22Rv1 (cell line): ENCODE data around the gene CDK14.
"Not testable (repeated sequence)": the region's sequence is repeated elsewhere in the genome, so short reads cannot be mapped to it uniquely, and the experiment has no call there.

Source experiments
- H3K27ac ChIP-seq: fragments of 450-650 bp; 2 replicates; pipeline ENCODE4 v1.5.1; 2017
- ZFX ChIP-seq: fragments of 450-650 bp; IDR thresholded peaks from 2 replicates; pipeline ENCODE4 v1.6.1; 2017; ENCODE audit warnings: antibody characterized with exemption, borderline replicate concordance
- TF ChIP-seq, protein P1 (sequence below): fragments of 450-650 bp; IDR thresholded peaks from 2 replicates; pipeline ENCODE4 v1.5.1; 2017; ENCODE audit warnings: mild to moderate bottlenecking

Gene CDK14

DNA sequence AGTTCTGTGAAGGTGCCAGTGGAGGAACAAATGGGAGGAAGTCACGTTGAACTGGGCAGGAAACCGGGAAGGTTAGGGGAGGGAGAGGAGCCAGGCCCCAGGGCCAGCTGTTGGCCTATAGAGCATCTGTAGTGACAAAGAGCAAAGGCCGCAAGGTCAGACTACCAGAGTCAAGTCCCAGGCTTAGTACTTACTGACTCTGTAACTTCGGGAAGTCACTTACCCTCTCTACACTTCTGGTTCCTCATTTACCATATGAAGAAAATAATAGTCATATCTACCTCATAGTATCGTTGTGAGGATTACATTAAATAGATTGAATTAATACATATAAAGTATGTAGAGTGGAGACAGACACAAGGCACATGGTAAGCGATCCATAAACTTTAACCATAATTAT is 566.3 kb downstream of the CDK14 start:
- TF ChIP-seq, protein P1, sequence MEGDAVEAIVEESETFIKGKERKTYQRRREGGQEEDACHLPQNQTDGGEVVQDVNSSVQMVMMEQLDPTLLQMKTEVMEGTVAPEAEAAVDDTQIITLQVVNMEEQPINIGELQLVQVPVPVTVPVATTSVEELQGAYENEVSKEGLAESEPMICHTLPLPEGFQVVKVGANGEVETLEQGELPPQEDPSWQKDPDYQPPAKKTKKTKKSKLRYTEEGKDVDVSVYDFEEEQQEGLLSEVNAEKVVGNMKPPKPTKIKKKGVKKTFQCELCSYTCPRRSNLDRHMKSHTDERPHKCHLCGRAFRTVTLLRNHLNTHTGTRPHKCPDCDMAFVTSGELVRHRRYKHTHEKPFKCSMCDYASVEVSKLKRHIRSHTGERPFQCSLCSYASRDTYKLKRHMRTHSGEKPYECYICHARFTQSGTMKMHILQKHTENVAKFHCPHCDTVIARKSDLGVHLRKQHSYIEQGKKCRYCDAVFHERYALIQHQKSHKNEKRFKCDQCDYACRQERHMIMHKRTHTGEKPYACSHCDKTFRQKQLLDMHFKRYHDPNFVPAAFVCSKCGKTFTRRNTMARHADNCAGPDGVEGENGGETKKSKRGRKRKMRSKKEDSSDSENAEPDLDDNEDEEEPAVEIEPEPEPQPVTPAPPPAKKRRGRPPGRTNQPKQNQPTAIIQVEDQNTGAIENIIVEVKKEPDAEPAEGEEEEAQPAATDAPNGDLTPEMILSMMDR, result no peak
- no peak for TF ChIP-seq ZFX

DNA sequence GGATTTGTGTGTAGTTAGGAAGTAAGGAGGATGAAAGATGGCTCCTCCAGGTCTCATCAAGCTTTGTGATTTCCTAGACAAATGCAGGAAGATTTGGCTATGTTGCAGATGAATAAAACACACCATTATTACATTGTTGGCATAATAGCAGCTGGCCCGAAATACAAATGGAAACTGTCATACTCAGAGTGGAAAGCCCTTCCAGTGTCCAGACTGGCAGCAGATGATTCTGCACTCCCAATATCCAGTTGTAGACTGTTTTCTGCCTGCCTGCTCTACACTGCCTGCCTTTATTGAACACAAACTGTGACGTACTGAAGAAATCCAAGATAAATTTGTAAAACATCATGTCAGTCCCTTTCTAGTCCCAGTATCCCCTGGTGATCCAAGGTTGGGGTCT is 568.4 kb downstream of the CDK14 start:
- TF ChIP-seq, protein P1, result no peak
- no peak for TF ChIP-seq ZFX

More for the DNA sequence above, 566.3 kb downstream of the CDK14 start:
- H3K27ac ChIP-seq, result no peak overlapping the region

GRCh38 chr7:91165006-91165845 is 569.1 kb downstream of the CDK14 start:
- TF ChIP-seq, protein P1, result no peak
- no peak for TF ChIP-seq ZFX
- no peak overlapping the region for H3K27ac ChIP-seq

More for the DNA sequence above, 568.4 kb downstream of the CDK14 start:
- no peak overlapping the region for H3K27ac ChIP-seq

GRCh38 chr7:91165846-91166230 is 569.7 kb downstream of the CDK14 start:
- H3K27ac ChIP-seq, result no peak overlapping the region
- TF ChIP-seq, protein P1, result no peak
- no peak for TF ChIP-seq ZFX

DNA sequence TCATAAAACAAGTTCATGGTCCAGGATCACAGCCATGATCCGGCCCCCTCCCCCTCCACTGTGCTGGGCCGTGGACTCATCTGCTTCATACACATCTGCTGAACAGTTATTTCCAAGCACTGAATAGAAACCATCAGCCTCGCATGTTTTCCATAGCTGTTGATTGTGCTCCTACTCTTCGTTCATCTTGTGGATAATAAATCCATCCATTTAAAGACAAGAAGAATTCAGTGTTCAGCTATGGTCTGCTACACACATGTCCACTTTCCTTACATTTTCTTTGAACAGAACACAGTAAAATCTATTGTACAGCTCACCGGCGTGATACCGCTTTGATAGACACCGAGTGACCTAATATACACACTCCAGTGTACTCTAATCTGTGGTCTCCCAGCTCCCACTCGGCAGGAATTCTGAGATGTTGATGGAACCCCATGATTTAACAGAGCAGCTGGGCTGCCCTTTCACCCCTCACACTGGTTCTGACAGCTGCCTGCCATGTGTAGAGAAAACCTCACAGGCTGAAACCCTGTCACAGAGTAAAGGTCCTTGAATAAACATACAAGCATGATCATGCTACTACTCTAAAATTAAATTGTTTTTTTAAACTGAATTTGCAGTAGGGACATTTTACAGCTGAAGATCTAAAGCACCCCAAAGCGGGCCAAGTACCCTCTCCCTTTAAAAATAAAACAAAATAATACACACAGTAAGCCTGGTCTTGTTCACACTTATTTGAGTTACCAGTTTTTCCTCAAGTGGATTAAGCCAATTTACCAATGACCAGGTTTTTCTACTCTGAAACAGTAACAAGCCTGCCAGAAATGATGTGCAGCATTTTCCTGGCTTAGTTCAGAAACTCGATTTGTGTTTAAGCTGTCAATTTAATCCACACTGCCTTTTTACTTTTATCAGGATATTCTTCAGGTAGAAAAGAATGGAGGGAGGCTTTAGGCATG is 573.0 kb downstream of the CDK14 start:
- TF ChIP-seq, protein P1, result no peak
- TF ChIP-seq ZFX, result no peak
- H3K27ac ChIP-seq, result no peak overlapping the region

GRCh38 chr7:91169830-91170191 is 573.7 kb downstream of the CDK14 start:
- TF ChIP-seq, protein P1, result no peak
- no peak for TF ChIP-seq ZFX
- H3K27ac ChIP-seq, result no peak overlapping the region

DNA sequence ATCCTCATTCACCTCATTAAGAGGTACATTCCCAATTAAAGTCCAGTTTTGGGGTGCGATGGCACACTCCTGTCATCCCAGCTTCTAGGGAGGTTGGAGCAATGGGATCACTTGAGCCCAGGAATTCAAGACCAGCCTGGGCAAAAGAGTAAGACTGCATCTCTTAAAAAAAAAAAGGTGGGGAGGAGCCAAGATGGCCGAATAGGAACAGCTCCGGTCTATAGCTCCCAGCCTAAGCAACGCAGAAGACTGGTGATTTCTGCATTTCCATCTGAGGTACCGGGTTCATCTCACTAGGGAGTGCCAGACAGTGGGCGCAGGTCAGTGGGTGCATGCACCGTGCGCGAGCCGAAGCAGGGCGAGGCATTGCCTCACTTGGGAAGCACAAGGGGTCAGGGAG is 577.1 kb downstream of the CDK14 start:
- H3K27ac ChIP-seq, result not testable (repeated sequence)
